CD14-positive monocyte (primary cell): ENCODE data around the gene ANKRD40. TPM values are rescaled to one million over a fixed set of nuclear protein-coding genes. Genes with fewer than 3 reads are reported as not detected.

Source experiments
- DNase-seq, 3 donors: peaks; one replicate each; pipeline ENCODE4 v3.0.0-alpha.2; 2011 to 2022
- H2AFZ ChIP-seq: 2 replicates; pipeline ENCODE4 v1.6.0; 2012; ENCODE audit warnings: mild to moderate bottlenecking, low read depth, low read length, inconsistent platforms; ENCODE audit not compliant: insufficient read depth, poor library complexity, severe bottlenecking
- H3K27ac ChIP-seq, 2 donors: 1 replicate in 1 of 2; 2 replicates in 1 of 2; pipeline ENCODE4 v1.5.1; 2012 to 2013; ENCODE audit warnings: low read length in 2 of 2, control low read depth in 1 of 2, inconsistent platforms in 1 of 2, low read depth in 1 of 2, mild to moderate bottlenecking in 1 of 2
- H3K27me3 ChIP-seq, 2 donors: one replicate each; pipeline versions ENCODE4 v1.6.0 to v1.6.1; 2011 to 2013; ENCODE audit warnings: low read length in 2 of 2; ENCODE audit not compliant: control insufficient read depth in 2 of 2, insufficient read depth in 2 of 2
- H3K36me3 ChIP-seq, 2 donors: replicated peaks in 1 of 2; 1 replicate in 1 of 2; 2 replicates in 1 of 2; pipeline versions ENCODE4 v1.5.1 to v1.6.1; 2012 to 2013; ENCODE audit warnings: low read length in 2 of 2, control low read depth in 1 of 2, inconsistent platforms in 1 of 2, mild to moderate bottlenecking in 1 of 2; ENCODE audit not compliant: insufficient read depth in 2 of 2, control insufficient read depth in 1 of 2
- H3K4me1 ChIP-seq, 2 donors: 1 replicate in 1 of 2; 2 replicates in 1 of 2; pipeline versions ENCODE4 v1.5.1 to v1.6.1; 2012 to 2013; ENCODE audit warnings: low read length in 2 of 2, control low read depth in 1 of 2, inconsistent platforms in 1 of 2, mild to moderate bottlenecking in 1 of 2, moderate library complexity in 1 of 2; ENCODE audit not compliant: insufficient read depth in 2 of 2, control insufficient read depth in 1 of 2
- H3K4me2 ChIP-seq: replicated peaks from 2 replicates; pipeline ENCODE3; 2012; ENCODE audit warnings: low read length, moderate library complexity, mild to moderate bottlenecking; ENCODE audit not compliant: poor library complexity, severe bottlenecking; ENCODE audit errors: extremely low read depth
- H3K4me3 ChIP-seq, 3 experiments: fragments of 200-600 bp in 1 of 3; sonication (generic) in 1 of 3; replicated peaks in 1 of 3; 1 replicate in 2 of 3; 2 replicates in 1 of 3; pipeline ENCODE4 v1.5.1; 2011 to 2013; ENCODE audit warnings: low read length in 3 of 3, mild to moderate bottlenecking in 3 of 3, control low read depth in 2 of 3, low read depth in 2 of 3, inconsistent platforms in 1 of 3, moderate library complexity in 1 of 3
- H3K79me2 ChIP-seq: 2 replicates; pipeline ENCODE4 v1.6.0; 2012; ENCODE audit warnings: mild to moderate bottlenecking, control low read depth, inconsistent platforms, low read length, moderate library complexity; ENCODE audit not compliant: insufficient read depth
- H3K9ac ChIP-seq: 2 replicates; pipeline ENCODE4 v1.6.0; 2017; ENCODE audit warnings: low read length, mild to moderate bottlenecking; ENCODE audit not compliant: insufficient read depth, poor library complexity, severe bottlenecking
- H3K9me3 ChIP-seq, 2 donors: replicated peaks in 1 of 2; 1 replicate in 1 of 2; 2 replicates in 1 of 2; pipeline versions ENCODE4 v1.5.1 to v1.6.1; 2012 to 2013; ENCODE audit warnings: low read length in 2 of 2, control low read depth in 1 of 2; ENCODE audit not compliant: control insufficient read depth in 1 of 2, insufficient read depth in 1 of 2
- H4K20me1 ChIP-seq: 2 replicates; pipeline ENCODE4 v1.6.0; 2012; ENCODE audit warnings: mild to moderate bottlenecking, low read length, control low read depth, moderate library complexity; ENCODE audit not compliant: insufficient read depth
- H3K27ac Mint-ChIP-seq, 7 donors: one replicate each; pipeline ENCODE4 v1.8.0; 2020; ENCODE audit warnings: mild to moderate bottlenecking in 7 of 7, mixed read lengths in 7 of 7, moderate library complexity in 6 of 7, inconsistent platforms in 2 of 7
- H3K27me3 Mint-ChIP-seq, 3 donors: one replicate each; pipeline ENCODE4 v1.8.0; 2021 to 2022; ENCODE audit warnings: low read depth in 3 of 3, mild to moderate bottlenecking in 3 of 3, mixed read lengths in 3 of 3, moderate library complexity in 3 of 3, inconsistent platforms in 1 of 3
- H3K36me3 Mint-ChIP-seq, 2 donors: one replicate each; pipeline ENCODE4 v1.8.0; 2020; ENCODE audit warnings: mixed read lengths in 2 of 2, inconsistent platforms in 1 of 2, mild to moderate bottlenecking in 1 of 2
- H3K4me1 Mint-ChIP-seq: one replicate; pipeline ENCODE4 v1.8.0; 2020; ENCODE audit warnings: mild to moderate bottlenecking, mixed read lengths
- H3K4me3 Mint-ChIP-seq, 2 donors: one replicate each; pipeline ENCODE4 v1.8.0; 2020; ENCODE audit warnings: mild to moderate bottlenecking in 2 of 2, mixed read lengths in 2 of 2, moderate library complexity in 1 of 2
- H3K9me3 Mint-ChIP-seq, 7 donors: one replicate each; pipeline ENCODE4 v1.8.0; 2020 to 2022; ENCODE audit warnings: mixed read lengths in 7 of 7, mild to moderate bottlenecking in 6 of 7, moderate library complexity in 6 of 7, inconsistent platforms in 2 of 7
- WGBS: methylation state at CpG from one replicate; pipeline ENCODE4 v1.1.5; 2013; ENCODE audit warnings: missing lambda C conversion rate; ENCODE audit not compliant: insufficient coverage; 5-methylcytosine and 5-hydroxymethylcytosine counted together
- intact Hi-C, 2 donors: fragments of 100-400 bp; cut with micrococcal nuclease; formaldehyde crosslinking; loops; one replicate each; pipeline versions ENCODE4 v1.15.0 to v1.15.1; 2023
- polyA plus RNA-seq, 3 donors: library from polyadenylated mRNA; depleted of rRNA in 1 of 3; unstranded in 2 of 3; stranded (reverse) in 1 of 3; fragments of 300-500 nt in 2 of 3; fragments of >200 nt in 1 of 3; fragmentation: Illumina TruSeq in 2 of 3; gene quantifications; 1 replicate in 2 of 3; 2 replicates in 1 of 3; pipeline ENCODE4 v1.2.3, GENCODE V29; 2012 to 2021
- TF ChIP-seq, protein P1 (sequence below): fragments of 200-600 bp; IDR thresholded peaks from one replicate; pipeline ENCODE4 v1.8.0; 2022; ENCODE audit warnings: antibody characterized with exemption, mild to moderate bottlenecking

Gene ANKRD40
- polyA plus RNA-seq, 3 donors: 3.4 to 21.8 (median 3.4) TPM

- Mint-ChIP-seq H3K4me3 (no peak overlapping the region), H3K4me1 (peaks cover 20% of the 10 kb centered on the region), H3K27ac (no peak overlapping the region), H3K36me3 (peaks cover 0 to 9% of the 10 kb centered on the region in 2 donors), H3K27me3 (peaks cover 5 to 11% (median 5%) of the 10 kb centered on the region in 3 donors), H3K9me3 (peaks cover 0 to 17% (median 10%) of the 10 kb centered on the region in 7 donors)
- Histone ChIP-seq H3K79me2 (no peaks in the 10 kb centered on the region), H3K27ac (no peak overlapping the region), H3K9me3 (peaks cover 8 to 12% of the 10 kb centered on the region in 2 donors), H3K4me2 (no peak overlapping the region), H3K4me1 (peaks cover 18 to 20% of the 10 kb centered on the region in 2 donors), H3K36me3 (no peaks in the 10 kb centered on the region), H2AFZ (no peak overlapping the region), H4K20me1 (no peaks in the 10 kb centered on the region), H3K4me3 (no peak overlapping the region), H3K27me3 (peaks cover 0 to 1% of the 10 kb centered on the region in 2 donors), H3K9ac (no peak overlapping the region)
- no peak for DNase-seq
- WGBS: 100% methylated on average over 5 of the region's 5 CpGs
- intact Hi-C loops: no loop called here
- TF ChIP-seq, protein P1, sequence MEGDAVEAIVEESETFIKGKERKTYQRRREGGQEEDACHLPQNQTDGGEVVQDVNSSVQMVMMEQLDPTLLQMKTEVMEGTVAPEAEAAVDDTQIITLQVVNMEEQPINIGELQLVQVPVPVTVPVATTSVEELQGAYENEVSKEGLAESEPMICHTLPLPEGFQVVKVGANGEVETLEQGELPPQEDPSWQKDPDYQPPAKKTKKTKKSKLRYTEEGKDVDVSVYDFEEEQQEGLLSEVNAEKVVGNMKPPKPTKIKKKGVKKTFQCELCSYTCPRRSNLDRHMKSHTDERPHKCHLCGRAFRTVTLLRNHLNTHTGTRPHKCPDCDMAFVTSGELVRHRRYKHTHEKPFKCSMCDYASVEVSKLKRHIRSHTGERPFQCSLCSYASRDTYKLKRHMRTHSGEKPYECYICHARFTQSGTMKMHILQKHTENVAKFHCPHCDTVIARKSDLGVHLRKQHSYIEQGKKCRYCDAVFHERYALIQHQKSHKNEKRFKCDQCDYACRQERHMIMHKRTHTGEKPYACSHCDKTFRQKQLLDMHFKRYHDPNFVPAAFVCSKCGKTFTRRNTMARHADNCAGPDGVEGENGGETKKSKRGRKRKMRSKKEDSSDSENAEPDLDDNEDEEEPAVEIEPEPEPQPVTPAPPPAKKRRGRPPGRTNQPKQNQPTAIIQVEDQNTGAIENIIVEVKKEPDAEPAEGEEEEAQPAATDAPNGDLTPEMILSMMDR: no peak
Measured at GRCh38 chr17:50656509-50656908, 51.2 kb downstream of the ANKRD40 start.

GRCh38 chr17:50653738-50654137, 54.0 kb downstream of the ANKRD40 start:
- Histone ChIP-seq H3K4me2 (no peak overlapping the region), H2AFZ (no peak overlapping the region), H3K36me3 (no peaks in the 10 kb centered on the region), H3K4me1 (no peaks in the 10 kb centered on the region), H3K79me2 (no peaks in the 10 kb centered on the region), H4K20me1 (no peaks in the 10 kb centered on the region), H3K9me3 (peaks cover 8 to 12% of the 10 kb centered on the region in 2 donors), H3K9ac (no peak overlapping the region), H3K4me3 (no peak overlapping the region), H3K27ac (no peak overlapping the region), H3K27me3 (peaks cover 0 to 3% of the 10 kb centered on the region in 2 donors)
- Mint-ChIP-seq H3K27me3 (peaks cover 5 to 13% (median 8%) of the 10 kb centered on the region in 3 donors), H3K36me3 (peaks cover 0 to 9% of the 10 kb centered on the region in 2 donors), H3K9me3 (peaks cover 0 to 18% (median 13%) of the 10 kb centered on the region in 7 donors), H3K4me1 (no peaks in the 10 kb centered on the region), H3K27ac (no peak overlapping the region), H3K4me3 (no peak overlapping the region)
- DNase-seq: no peak
- TF ChIP-seq, protein P1: no peak
- WGBS: no CpG with 5 or more reads among the region's 3 CpGs
- intact Hi-C loops: no loop called here
